ENCODE measurements around the gene TGM6. TPM values are rescaled to one million over a fixed set of nuclear protein-coding genes. Genes with fewer than 3 reads are reported as not detected.

TGM6 gene
- total RNA-seq, 1 experiment from 2014 or later: not detected

GRCh38 chr20:2451939-2452732, 71.4 kb downstream of the TGM6 start:
- Histone ChIP-seq H3K9me2 (replicated peaks; ENCODE audit: insufficient read depth, low read length) (no peaks in the 10 kb centered on the region), H4K20me1 (ENCODE audit: insufficient read depth, low read depth, low read length) (no peaks in the 10 kb centered on the region), H3K27me3 (ENCODE audit: low read length) (no peaks in the 10 kb centered on the region), H2AFZ (ENCODE audit: low read length) (no peak overlapping the region), H3K4me3 (ENCODE audit: low read length) (no peak overlapping the region), H3K4me2 (ENCODE audit: low read depth, low read length, poor library complexity, severe bottlenecking) (no peak overlapping the region), H3K9me3 (ENCODE audit: low read length) (no peaks in the 10 kb centered on the region), H3K79me2 (ENCODE audit: low read length) (no peaks in the 10 kb centered on the region), H3K36me3 (ENCODE audit: insufficient read depth, low read length) (no peaks in the 10 kb centered on the region), H3K27ac (ENCODE audit: low read length) (no peak overlapping the region), H3K9ac (ENCODE audit: low read length) (no peak overlapping the region), H3K4me1 (ENCODE audit: low read length) (no peaks in the 10 kb centered on the region)
- peak; percentile 86 for DNase-seq

GRCh38 chr20:2453792-2454191, 73.1 kb downstream of the TGM6 start:
- Histone ChIP-seq H3K79me2 (ENCODE audit: low read length) (no peaks in the 10 kb centered on the region), H3K36me3 (ENCODE audit: insufficient read depth, low read length) (no peaks in the 10 kb centered on the region), H3K4me2 (ENCODE audit: low read depth, low read length, poor library complexity, severe bottlenecking) (no peak overlapping the region), H3K9me2 (replicated peaks; ENCODE audit: insufficient read depth, low read length) (no peaks in the 10 kb centered on the region), H3K4me1 (ENCODE audit: low read length) (no peaks in the 10 kb centered on the region), H3K9ac (ENCODE audit: low read length) (no peak overlapping the region), H3K27ac (ENCODE audit: low read length) (no peak overlapping the region), H3K27me3 (ENCODE audit: low read length) (no peaks in the 10 kb centered on the region), H3K9me3 (ENCODE audit: low read length) (no peaks in the 10 kb centered on the region), H4K20me1 (ENCODE audit: insufficient read depth, low read depth, low read length) (no peaks in the 10 kb centered on the region), H3K4me3 (ENCODE audit: low read length) (no peak overlapping the region), H2AFZ (ENCODE audit: low read length) (no peak overlapping the region)
- no peak for DNase-seq

GRCh38 chr20:2455771-2456497, 75.2 kb downstream of the TGM6 start:
- Histone ChIP-seq H3K27me3 (ENCODE audit: low read length) (no peaks in the 10 kb centered on the region), H3K36me3 (ENCODE audit: insufficient read depth, low read length) (peaks cover 13% of the 10 kb centered on the region; the same call in 1 of the 2 replicates), H3K4me3 (ENCODE audit: low read length) (no peak overlapping the region), H2AFZ (ENCODE audit: low read length) (no peak overlapping the region), H3K79me2 (ENCODE audit: low read length) (no peaks in the 10 kb centered on the region), H3K27ac (ENCODE audit: low read length) (no peak overlapping the region), H4K20me1 (ENCODE audit: insufficient read depth, low read depth, low read length) (no peaks in the 10 kb centered on the region), H3K9me3 (ENCODE audit: low read length) (no peaks in the 10 kb centered on the region), H3K4me1 (ENCODE audit: low read length) (no peaks in the 10 kb centered on the region), H3K4me2 (ENCODE audit: low read depth, low read length, poor library complexity, severe bottlenecking) (no peak overlapping the region), H3K9me2 (replicated peaks; ENCODE audit: insufficient read depth, low read length) (no peaks in the 10 kb centered on the region), H3K9ac (ENCODE audit: low read length) (no peak overlapping the region)
- no peak for DNase-seq

- peaks cover 44% of the 10 kb centered on the region for H3K36me3 ChIP-seq (ENCODE audit: insufficient read depth, low read length)
- no peaks in the 10 kb centered on the region for H3K27me3 ChIP-seq (ENCODE audit: low read length)
- no peak overlapping the region for H3K4me2 ChIP-seq (ENCODE audit: low read depth, low read length, poor library complexity, severe bottlenecking)
Measured at GRCh38 chr20:2458919-2459499, 78.3 kb downstream of the TGM6 start.

GRCh38 chr20:2459981-2460751, 79.5 kb downstream of the TGM6 start:
- Histone ChIP-seq H3K4me2 (ENCODE audit: low read depth, low read length, poor library complexity, severe bottlenecking) (no peak overlapping the region), H3K36me3 (ENCODE audit: insufficient read depth, low read length) (peaks cover 56% of the 10 kb centered on the region), H3K9ac (ENCODE audit: low read length) (no peak overlapping the region)

More at GRCh38 chr20:2458919-2459499, 78.3 kb downstream of the TGM6 start:
- Histone ChIP-seq H4K20me1 (ENCODE audit: insufficient read depth, low read depth, low read length) (peaks cover 21% of the 10 kb centered on the region), H3K4me1 (ENCODE audit: low read length) (no peaks in the 10 kb centered on the region), H3K27ac (ENCODE audit: low read length) (no peak overlapping the region), H3K79me2 (ENCODE audit: low read length) (no peaks in the 10 kb centered on the region), H3K4me3 (ENCODE audit: low read length) (no peak overlapping the region), H2AFZ (ENCODE audit: low read length) (no peak overlapping the region), H3K9ac (ENCODE audit: low read length) (no peak overlapping the region), H3K9me2 (replicated peaks; ENCODE audit: insufficient read depth, low read length) (no peaks in the 10 kb centered on the region), H3K9me3 (ENCODE audit: low read length) (no peaks in the 10 kb centered on the region)
- DNase-seq: no peak

GRCh38 chr20:2460752-2461424, 80.2 kb downstream of the TGM6 start:
- Histone ChIP-seq H3K9ac (ENCODE audit: low read length) (no peak overlapping the region), H3K79me2 (ENCODE audit: low read length) (peaks cover 5% of the 10 kb centered on the region), H3K36me3 (ENCODE audit: insufficient read depth, low read length) (peaks cover 63% of the 10 kb centered on the region), H2AFZ (ENCODE audit: low read length) (no peak overlapping the region), H4K20me1 (ENCODE audit: insufficient read depth, low read depth, low read length) (peaks cover 32% of the 10 kb centered on the region), H3K27me3 (ENCODE audit: low read length) (no peaks in the 10 kb centered on the region), H3K4me3 (ENCODE audit: low read length) (no peak overlapping the region), H3K27ac (ENCODE audit: low read length) (no peak overlapping the region), H3K4me1 (ENCODE audit: low read length) (no peaks in the 10 kb centered on the region), H3K4me2 (ENCODE audit: low read depth, low read length, poor library complexity, severe bottlenecking) (no peak overlapping the region), H3K9me3 (ENCODE audit: low read length) (no peaks in the 10 kb centered on the region), H3K9me2 (replicated peaks; ENCODE audit: insufficient read depth, low read length) (no peaks in the 10 kb centered on the region)
- DNase-seq: no peak

More at GRCh38 chr20:2459981-2460751, 79.5 kb downstream of the TGM6 start:
- H3K4me3 ChIP-seq (ENCODE audit: low read length): no peak overlapping the region
- H2AFZ ChIP-seq (ENCODE audit: low read length): no peak overlapping the region
- H3K27ac ChIP-seq (ENCODE audit: low read length): no peak overlapping the region
- H3K79me2 ChIP-seq (ENCODE audit: low read length): no peaks in the 10 kb centered on the region
- no peak for DNase-seq
- H3K4me1 ChIP-seq (ENCODE audit: low read length): no peaks in the 10 kb centered on the region
- H3K9me2 ChIP-seq (replicated peaks; ENCODE audit: insufficient read depth, low read length): no peaks in the 10 kb centered on the region
- no peaks in the 10 kb centered on the region for H3K9me3 ChIP-seq (ENCODE audit: low read length)
- no peaks in the 10 kb centered on the region for H3K27me3 ChIP-seq (ENCODE audit: low read length)
- peaks cover 26% of the 10 kb centered on the region for H4K20me1 ChIP-seq (ENCODE audit: insufficient read depth, low read depth, low read length)

- Histone ChIP-seq H3K79me2 (ENCODE audit: low read length) (peaks cover 19% of the 10 kb centered on the region), H3K4me2 (ENCODE audit: low read depth, low read length, poor library complexity, severe bottlenecking) (no peak overlapping the region), H3K9ac (ENCODE audit: low read length) (no peak overlapping the region), H3K27me3 (ENCODE audit: low read length) (no peaks in the 10 kb centered on the region), H3K9me3 (ENCODE audit: low read length) (no peaks in the 10 kb centered on the region), H3K4me3 (ENCODE audit: low read length) (no peak overlapping the region), H3K27ac (ENCODE audit: low read length) (no peak overlapping the region), H3K36me3 (ENCODE audit: insufficient read depth, low read length) (peaks cover 79% of the 10 kb centered on the region), H3K9me2 (replicated peaks; ENCODE audit: insufficient read depth, low read length) (no peaks in the 10 kb centered on the region), H4K20me1 (ENCODE audit: insufficient read depth, low read depth, low read length) (peaks cover 48% of the 10 kb centered on the region), H3K4me1 (ENCODE audit: low read length) (no peaks in the 10 kb centered on the region), H2AFZ (ENCODE audit: low read length) (no peak overlapping the region)
- no peak for DNase-seq
Measured at GRCh38 chr20:2462484-2462883, 81.8 kb downstream of the TGM6 start.
